Parathyroid adenoma (tissue), 2 donors: ENCODE results near the gene WDR72.

ENCODE experiments used
- H2AFZ ChIP-seq: fragments of 300-600 bp; sonication (generic); one replicate; pipeline ENCODE4 v1.7.0; 2017; ENCODE audit warnings: antibody characterized with exemption, mild to moderate bottlenecking
- H3K27ac ChIP-seq: fragments of 300-600 bp; sonication (generic); one replicate; pipeline ENCODE4 v1.7.0; 2017
- H3K27me3 ChIP-seq: fragments of 300-600 bp; sonication (generic); one replicate; pipeline ENCODE4 v1.7.0; 2017; ENCODE audit warnings: low read length; ENCODE audit not compliant: control insufficient read depth, insufficient read depth
- H3K36me3 ChIP-seq: fragments of 300-600 bp; sonication (generic); one replicate; pipeline ENCODE4 v1.7.0; 2017; ENCODE audit warnings: low read length; ENCODE audit not compliant: control insufficient read depth, insufficient read depth
- H3K4me1 ChIP-seq: fragments of 300-600 bp; sonication (generic); one replicate; pipeline ENCODE4 v1.7.0; 2017; ENCODE audit warnings: control low read depth
- H3K4me2 ChIP-seq: fragments of 300-600 bp; sonication (generic); one replicate; pipeline ENCODE4 v1.7.0; 2017; ENCODE audit warnings: low read length
- H3K4me3 ChIP-seq: fragments of 300-600 bp; sonication (generic); one replicate; pipeline ENCODE4 v1.7.0; 2017; ENCODE audit warnings: low read depth, low read length
- H3K79me2 ChIP-seq: fragments of 300-600 bp; sonication (generic); one replicate; pipeline ENCODE4 v1.7.0; 2017; ENCODE audit warnings: control low read depth
- H3K9ac ChIP-seq: fragments of 300-600 bp; sonication (generic); one replicate; pipeline ENCODE4 v1.7.0; 2017; ENCODE audit warnings: mild to moderate bottlenecking
- H3K9me3 ChIP-seq: fragments of 300-600 bp; sonication (generic); one replicate; pipeline ENCODE4 v1.7.0; 2017; ENCODE audit warnings: low read length; ENCODE audit not compliant: control insufficient read depth
- TF ChIP-seq, protein P1 (sequence below): fragments of 300-600 bp; sonication (generic); IDR thresholded peaks from one replicate; pipeline ENCODE4 v1.7.0; 2017; ENCODE audit warnings: antibody characterized with exemption, mild to moderate bottlenecking
- donor health status: primary hyperparathyroidism.

The WDR72 gene

DNA sequence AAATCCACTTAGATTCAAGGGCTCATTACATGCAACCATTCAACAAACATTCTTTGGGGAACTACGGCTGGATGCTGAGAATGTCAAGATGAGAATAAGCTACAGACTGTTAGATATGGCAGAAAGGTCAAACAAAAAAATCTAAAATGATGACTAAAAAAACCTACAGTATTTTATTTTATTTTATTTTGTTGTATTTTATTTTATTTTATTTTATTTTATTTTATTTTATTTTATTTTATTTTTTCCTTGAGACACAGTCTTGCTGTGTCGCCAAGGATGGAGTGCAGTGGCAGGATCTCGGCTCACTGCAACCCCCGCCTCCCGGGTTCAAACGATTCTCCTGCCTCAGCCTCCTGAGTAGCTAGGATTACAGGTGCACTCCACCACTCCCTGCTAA, 46.2 kb downstream of the WDR72 start:
- Histone ChIP-seq H3K27ac (no peak overlapping the region), H3K79me2 (no peaks in the 10 kb centered on the region), H3K9ac (no peak overlapping the region), H3K27me3 (peaks cover 2% of the 10 kb centered on the region), H2AFZ (no peak overlapping the region), H3K4me2 (no peak overlapping the region), H3K4me1 (no peaks in the 10 kb centered on the region), H3K36me3 (no peaks in the 10 kb centered on the region), H3K9me3 (no peaks in the 10 kb centered on the region), H3K4me3 (no peak overlapping the region)
- TF ChIP-seq, protein P1, sequence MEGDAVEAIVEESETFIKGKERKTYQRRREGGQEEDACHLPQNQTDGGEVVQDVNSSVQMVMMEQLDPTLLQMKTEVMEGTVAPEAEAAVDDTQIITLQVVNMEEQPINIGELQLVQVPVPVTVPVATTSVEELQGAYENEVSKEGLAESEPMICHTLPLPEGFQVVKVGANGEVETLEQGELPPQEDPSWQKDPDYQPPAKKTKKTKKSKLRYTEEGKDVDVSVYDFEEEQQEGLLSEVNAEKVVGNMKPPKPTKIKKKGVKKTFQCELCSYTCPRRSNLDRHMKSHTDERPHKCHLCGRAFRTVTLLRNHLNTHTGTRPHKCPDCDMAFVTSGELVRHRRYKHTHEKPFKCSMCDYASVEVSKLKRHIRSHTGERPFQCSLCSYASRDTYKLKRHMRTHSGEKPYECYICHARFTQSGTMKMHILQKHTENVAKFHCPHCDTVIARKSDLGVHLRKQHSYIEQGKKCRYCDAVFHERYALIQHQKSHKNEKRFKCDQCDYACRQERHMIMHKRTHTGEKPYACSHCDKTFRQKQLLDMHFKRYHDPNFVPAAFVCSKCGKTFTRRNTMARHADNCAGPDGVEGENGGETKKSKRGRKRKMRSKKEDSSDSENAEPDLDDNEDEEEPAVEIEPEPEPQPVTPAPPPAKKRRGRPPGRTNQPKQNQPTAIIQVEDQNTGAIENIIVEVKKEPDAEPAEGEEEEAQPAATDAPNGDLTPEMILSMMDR, result no peak

DNA sequence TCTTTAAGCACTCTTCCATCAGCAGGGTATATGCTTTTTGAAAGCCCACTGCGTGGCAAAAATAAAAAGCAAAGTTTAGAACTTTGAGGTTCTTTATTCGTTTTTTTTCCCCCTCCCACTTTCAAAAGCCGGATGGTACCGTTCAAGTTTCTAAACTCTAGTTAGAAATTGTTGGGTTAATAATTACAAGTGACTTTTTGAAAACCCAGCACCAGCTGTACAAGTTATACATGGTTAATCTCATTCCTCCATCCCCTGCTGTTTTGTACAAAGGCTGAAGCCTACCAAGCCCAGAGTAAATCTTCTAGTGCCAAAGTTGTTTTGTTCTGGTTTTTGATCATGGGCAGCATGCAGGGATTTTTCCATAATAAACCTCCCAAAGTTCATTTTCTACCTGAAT, 48.6 kb downstream of the WDR72 start:
- H3K36me3 ChIP-seq, result no peaks in the 10 kb centered on the region
- H3K27ac ChIP-seq, result no peak overlapping the region
- no peak overlapping the region for H3K9ac ChIP-seq
- no peaks in the 10 kb centered on the region for H3K4me1 ChIP-seq
- no peak overlapping the region for H3K4me3 ChIP-seq
- H3K27me3 ChIP-seq, result peaks cover 2% of the 10 kb centered on the region
- no peaks in the 10 kb centered on the region for H3K79me2 ChIP-seq
- TF ChIP-seq, protein P1, result no peak
- no peak overlapping the region for H3K4me2 ChIP-seq
- H2AFZ ChIP-seq, result no peak overlapping the region
- no peaks in the 10 kb centered on the region for H3K9me3 ChIP-seq

DNA sequence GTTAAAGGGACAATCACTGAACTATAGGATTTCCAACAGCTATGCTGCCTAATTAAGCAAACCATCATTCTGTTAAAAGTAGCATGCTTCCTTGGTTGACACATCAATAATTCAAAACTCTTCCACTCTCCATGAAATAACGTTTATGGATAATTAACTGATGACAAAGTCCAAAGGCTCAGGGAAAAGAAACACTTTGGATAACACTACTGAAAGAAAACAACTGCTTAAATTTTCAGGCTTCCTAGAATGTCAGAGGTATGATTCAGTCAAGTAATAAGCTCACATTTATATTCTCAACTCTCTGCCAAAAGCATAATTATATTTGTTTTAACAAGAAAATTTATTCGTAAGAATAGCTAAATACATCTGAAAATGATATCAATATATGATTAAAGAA, 49.6 kb downstream of the WDR72 start:
- TF ChIP-seq, protein P1, result no peak
- no peak overlapping the region for H3K4me2 ChIP-seq
- no peak overlapping the region for H3K4me3 ChIP-seq
- no peak overlapping the region for H3K9ac ChIP-seq
- no peaks in the 10 kb centered on the region for H3K79me2 ChIP-seq
- no peak overlapping the region for H3K27ac ChIP-seq
- H2AFZ ChIP-seq, result no peak overlapping the region
- H3K36me3 ChIP-seq, result no peaks in the 10 kb centered on the region
- H3K4me1 ChIP-seq, result no peaks in the 10 kb centered on the region
- peaks cover 2% of the 10 kb centered on the region for H3K27me3 ChIP-seq
- no peaks in the 10 kb centered on the region for H3K9me3 ChIP-seq

DNA sequence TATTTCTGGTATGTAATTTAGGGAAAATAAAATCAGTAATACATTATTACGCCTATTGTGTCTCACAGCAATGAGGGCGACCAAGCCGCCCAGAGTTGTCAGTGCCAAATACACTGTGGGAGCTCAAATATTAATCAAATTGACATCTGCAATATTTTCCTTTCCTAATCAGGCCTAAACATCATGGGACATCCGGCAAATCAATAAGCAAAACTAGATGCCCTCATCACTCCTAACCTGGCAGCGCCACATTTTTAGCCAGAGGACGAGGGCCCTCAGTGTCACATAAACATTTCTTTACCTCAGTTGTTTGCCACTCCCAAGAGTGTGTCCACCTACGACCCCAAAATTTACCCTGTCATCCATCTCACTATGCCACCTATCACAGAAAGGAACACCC, 64.1 kb downstream of the WDR72 start:
- no peak overlapping the region for H3K4me2 ChIP-seq
- peaks cover 4% of the 10 kb centered on the region for H3K4me1 ChIP-seq
- H3K79me2 ChIP-seq, result no peaks in the 10 kb centered on the region
- H3K9ac ChIP-seq, result no peak overlapping the region
- no peak overlapping the region for H3K4me3 ChIP-seq
- H3K36me3 ChIP-seq, result no peaks in the 10 kb centered on the region
- TF ChIP-seq, protein P1, result no peak
- no peaks in the 10 kb centered on the region for H3K27me3 ChIP-seq
- H3K27ac ChIP-seq, result no peak overlapping the region
- no peaks in the 10 kb centered on the region for H3K9me3 ChIP-seq
- no peak overlapping the region for H2AFZ ChIP-seq

DNA sequence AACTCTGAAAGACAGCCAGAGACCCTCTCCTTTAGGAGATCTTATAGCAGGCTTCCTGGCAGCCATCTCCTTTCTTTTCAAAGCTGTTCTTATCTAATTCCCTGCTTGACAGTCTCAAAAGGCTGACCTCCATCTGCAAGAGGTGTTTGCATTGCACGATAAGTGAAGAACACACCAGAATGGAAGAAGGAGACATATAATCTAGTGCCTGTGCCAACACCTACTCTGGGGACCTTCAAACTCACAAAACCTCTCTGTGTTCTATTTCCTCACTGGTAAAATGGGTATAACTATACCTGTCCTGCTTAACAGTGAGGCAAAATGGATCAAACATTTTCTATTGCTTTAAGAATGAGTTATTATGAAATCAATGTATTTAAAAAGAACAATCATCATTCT, 65.0 kb downstream of the WDR72 start:
- H3K27ac ChIP-seq, result no peak overlapping the region
- TF ChIP-seq, protein P1, result no peak
- H3K4me3 ChIP-seq, result no peak overlapping the region
- peak overlapping the region; percentile 35 for H3K4me2 ChIP-seq
- peak overlapping the region; percentile 28 for H2AFZ ChIP-seq
- no peak overlapping the region for H3K9ac ChIP-seq
- H3K27me3 ChIP-seq, result no peaks in the 10 kb centered on the region
- H3K79me2 ChIP-seq, result no peaks in the 10 kb centered on the region
- H3K36me3 ChIP-seq, result no peaks in the 10 kb centered on the region
- H3K9me3 ChIP-seq, result no peaks in the 10 kb centered on the region
- peaks cover 4% of the 10 kb centered on the region for H3K4me1 ChIP-seq
